GM13976 (cell line): ENCODE data around the gene CCDC127.

Experiments used
- DNase-seq: peaks from one replicate; pipeline ENCODE4 v3.0.0; 2012; ENCODE audit warnings: low spot score
- in situ Hi-C: fragments of 300-500 bp; cut with MboI; formaldehyde crosslinking; loops from one replicate; pipeline ENCODE4 v1.12.0; 2022; ENCODE audit warnings: low sequenced_read_pairs, mixed read lengths, inconsistent platforms; ENCODE audit not compliant: unreplicated experiment
- TF ChIP-seq, protein P1 (sequence below): IDR thresholded peaks from 2 replicates; pipeline ENCODE4 v1.5.1; 2012; ENCODE audit warnings: borderline replicate concordance, mild to moderate bottlenecking; ENCODE audit not compliant: insufficient read depth; ENCODE audit errors: extremely low read depth, missing control alignments, control extremely low read depth

CCDC127 gene

DNA sequence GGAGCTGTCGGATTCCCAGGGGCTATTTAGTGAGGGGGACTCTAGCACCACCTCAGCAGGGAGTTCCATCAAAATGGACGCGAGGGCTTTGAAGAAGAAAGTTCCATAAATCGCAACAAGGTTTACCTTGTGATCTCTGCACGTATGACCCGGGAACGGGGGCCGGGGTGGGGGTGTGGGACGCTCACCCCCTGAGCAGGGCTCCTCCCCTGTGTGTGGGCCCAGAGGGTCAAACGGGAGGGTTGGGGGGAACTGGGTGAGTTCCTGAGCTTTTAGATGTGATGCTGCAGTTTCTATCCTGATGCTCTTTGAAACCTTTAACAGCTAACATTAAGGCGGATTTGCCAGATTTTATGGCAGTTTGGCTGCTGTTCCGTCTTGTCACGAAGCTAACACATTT, 45.5 kb downstream of the CCDC127 start:
- DNase-seq = no peak
- in situ Hi-C loops = no loop called here
- TF ChIP-seq, protein P1, sequence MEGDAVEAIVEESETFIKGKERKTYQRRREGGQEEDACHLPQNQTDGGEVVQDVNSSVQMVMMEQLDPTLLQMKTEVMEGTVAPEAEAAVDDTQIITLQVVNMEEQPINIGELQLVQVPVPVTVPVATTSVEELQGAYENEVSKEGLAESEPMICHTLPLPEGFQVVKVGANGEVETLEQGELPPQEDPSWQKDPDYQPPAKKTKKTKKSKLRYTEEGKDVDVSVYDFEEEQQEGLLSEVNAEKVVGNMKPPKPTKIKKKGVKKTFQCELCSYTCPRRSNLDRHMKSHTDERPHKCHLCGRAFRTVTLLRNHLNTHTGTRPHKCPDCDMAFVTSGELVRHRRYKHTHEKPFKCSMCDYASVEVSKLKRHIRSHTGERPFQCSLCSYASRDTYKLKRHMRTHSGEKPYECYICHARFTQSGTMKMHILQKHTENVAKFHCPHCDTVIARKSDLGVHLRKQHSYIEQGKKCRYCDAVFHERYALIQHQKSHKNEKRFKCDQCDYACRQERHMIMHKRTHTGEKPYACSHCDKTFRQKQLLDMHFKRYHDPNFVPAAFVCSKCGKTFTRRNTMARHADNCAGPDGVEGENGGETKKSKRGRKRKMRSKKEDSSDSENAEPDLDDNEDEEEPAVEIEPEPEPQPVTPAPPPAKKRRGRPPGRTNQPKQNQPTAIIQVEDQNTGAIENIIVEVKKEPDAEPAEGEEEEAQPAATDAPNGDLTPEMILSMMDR = no peak

DNA sequence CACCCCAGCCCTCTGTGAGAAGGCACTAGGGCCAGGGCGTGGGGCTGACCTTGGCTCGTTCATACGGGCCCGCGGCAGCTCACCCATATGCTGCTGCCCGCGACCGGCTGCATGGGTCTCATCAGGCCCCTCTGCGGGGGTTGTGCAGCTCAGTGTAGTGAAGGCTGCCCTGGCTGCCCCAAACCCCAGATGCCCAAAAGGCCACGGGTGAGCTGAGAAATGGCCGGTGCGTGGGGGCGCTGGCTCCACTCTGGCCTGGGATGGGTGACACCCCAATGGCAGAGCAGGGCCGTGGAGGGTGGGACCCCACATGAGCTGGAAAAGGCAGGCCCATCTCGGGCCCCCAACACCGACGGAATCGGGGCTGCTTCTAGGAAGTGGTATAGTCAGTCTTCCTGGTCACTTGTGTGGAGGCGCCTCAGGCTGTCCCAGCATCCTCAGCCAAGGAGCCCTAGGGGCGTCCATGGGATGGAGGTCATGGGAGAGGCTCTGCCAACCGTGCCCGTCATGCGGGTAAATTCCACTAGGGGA, 46.1 kb downstream of the CCDC127 start:
- TF ChIP-seq, protein P1 = no peak
- in situ Hi-C loops = no loop called here
- no peak for DNase-seq

DNA sequence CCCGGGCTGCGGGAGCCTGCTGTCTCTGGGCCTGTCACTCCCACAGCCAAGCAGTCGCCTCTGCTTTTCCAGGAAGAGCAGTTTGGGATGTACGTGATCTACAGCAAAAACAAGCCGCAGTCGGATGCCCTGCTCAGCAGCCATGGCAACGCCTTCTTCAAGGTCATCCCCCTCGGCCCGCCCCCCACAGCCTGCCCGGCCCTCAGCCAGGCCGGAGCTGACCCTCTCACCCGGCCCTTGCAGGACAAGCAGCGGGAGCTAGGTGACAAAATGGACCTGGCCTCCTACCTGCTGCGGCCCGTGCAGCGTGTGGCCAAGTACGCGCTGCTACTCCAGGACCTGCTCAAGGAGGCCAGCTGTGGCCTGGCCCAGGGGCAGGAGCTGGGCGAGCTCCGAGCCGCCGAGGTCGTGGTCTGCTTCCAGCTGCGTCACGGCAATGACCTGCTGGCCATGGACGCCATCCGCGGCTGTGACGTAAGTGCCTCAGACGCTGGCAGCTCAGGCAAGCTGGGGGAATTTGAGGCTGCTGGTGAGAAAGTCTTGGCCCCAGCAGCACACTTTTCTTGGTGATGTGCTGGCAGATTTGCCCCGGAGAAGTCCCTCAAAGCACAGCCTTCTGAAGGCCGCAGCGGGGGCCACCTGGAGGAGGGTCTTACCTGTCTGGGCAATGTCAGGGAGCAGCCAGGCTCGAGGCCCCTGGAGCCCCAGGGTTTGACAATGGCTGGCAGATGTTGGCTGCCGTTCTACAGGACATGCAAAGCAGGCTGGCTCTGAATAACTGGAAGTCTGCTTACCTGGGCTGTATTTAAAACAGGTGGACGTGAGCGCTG, 46.8 kb downstream of the CCDC127 start:
- DNase-seq = no peak
- TF ChIP-seq, protein P1 = no peak
- in situ Hi-C loops = no loop called here

DNA sequence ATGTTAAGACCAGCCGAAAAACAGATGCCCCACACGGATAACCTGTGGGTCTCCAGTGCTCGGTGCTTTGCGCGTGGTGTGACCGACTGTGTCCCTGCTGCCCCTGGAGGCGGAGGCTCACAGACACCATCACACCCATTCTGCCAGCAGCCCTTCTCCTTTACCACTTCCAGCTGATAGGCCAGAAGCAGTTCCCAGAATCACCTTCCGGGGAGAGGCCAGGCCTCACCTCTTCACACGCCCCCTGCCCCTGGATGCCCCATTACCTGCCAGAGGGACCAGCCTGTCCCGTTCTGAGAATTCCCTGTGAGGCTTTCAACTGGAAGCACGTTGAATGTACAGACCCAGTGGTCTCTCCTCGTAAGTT, 48.2 kb downstream of the CCDC127 start:
- in situ Hi-C loops = no loop called here
- no peak for DNase-seq
- TF ChIP-seq, protein P1 = no peak

DNA sequence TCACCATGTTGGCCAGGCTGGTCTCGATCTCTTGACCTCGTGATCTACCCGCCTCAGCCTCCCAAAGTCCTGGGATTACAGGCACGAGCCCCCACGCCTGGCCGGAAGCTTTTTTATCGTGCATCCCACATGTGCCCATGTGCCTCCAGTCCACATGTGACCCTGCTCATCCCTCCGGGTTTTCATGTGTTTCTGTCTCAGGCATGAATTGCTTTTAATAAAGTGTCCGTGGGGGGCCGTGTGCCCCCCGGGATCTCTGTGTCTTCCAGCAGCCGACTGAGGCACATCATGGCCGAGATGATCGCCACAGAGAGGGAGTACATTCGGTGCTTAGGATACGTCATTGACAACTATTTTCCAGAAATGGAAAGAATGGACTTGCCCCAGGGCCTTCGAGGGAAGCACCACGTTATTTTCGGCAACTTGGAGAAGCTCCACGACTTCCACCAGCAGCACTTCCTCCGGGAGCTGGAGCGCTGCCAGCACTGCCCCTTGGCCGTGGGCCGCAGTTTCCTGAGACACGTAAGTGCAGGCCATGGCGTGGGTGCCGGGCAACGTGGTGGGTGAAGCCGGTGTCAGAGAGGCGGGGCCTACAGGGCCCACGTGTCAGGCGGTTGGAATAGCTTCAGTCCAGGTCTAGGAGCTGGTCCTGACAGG, 48.8 kb downstream of the CCDC127 start:
- TF ChIP-seq, protein P1 = no peak
- DNase-seq = no peak
- in situ Hi-C loops = no loop called here

DNA sequence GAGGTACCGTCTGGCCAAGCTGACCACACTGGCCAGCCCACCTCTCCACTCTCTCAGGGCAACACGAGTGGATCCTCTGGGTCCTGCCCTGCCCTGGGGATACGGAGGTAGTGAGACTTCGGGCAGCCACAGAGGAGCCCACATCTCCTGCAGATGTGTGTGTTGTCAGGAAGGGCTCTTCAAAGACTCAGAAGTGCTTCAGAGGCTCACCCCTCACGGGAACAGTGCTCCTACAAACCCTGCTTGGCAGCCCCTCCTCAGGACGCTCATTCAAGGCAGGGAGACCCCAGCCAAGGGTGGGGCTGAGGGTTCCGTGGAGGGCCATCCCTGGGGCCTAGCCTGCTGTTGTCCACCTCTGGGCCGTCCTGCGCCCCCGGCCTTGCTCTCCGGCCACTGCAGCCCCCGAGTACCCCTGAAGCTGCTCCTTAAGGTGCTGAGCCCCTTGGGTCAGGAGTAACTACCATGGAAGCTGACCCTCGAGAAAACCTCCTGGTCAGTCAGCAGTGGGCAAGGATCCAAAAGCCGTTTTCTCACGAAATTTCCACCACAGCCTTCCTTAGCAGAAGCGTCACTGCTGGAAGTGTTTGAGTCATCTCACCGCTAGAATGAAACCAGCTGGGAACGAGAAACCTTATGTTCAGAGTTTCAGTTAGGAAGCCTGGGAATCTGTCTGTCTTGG, 49.8 kb downstream of the CCDC127 start:
- DNase-seq = no peak
- in situ Hi-C loops = no loop called here
- TF ChIP-seq, protein P1 = no peak
